Immature natural killer cell (primary cell): ENCODE results near the gene SLC25A13. TPM values are rescaled to one million over a fixed set of nuclear protein-coding genes. Genes with fewer than 3 reads are reported as not detected.
"Not testable (repeated sequence)": the region's sequence is repeated elsewhere in the genome, so short reads cannot be mapped to it uniquely, and the experiment has no call there.

Experiments used
- DNase-seq, 3 donors: peaks; one replicate each; pipeline ENCODE4 v3.0.0; 2022; ENCODE audit warnings: mixed read lengths in 1 of 3
- H3K27ac Mint-ChIP-seq, 6 donors: one replicate each; pipeline ENCODE4 v1.8.0; 2020; ENCODE audit warnings: mixed read lengths in 6 of 6, mild to moderate bottlenecking in 5 of 6, inconsistent platforms in 4 of 6, moderate library complexity in 3 of 6
- H3K27me3 Mint-ChIP-seq, 3 donors: one replicate each; pipeline ENCODE4 v1.8.0; 2020 to 2021; ENCODE audit warnings: low read depth in 3 of 3, mild to moderate bottlenecking in 3 of 3, mixed read lengths in 3 of 3, moderate library complexity in 3 of 3, inconsistent platforms in 1 of 3
- H3K36me3 Mint-ChIP-seq, 3 donors: one replicate each; pipeline ENCODE4 v1.8.0; 2020; ENCODE audit warnings: mixed read lengths in 3 of 3, inconsistent platforms in 2 of 3, mild to moderate bottlenecking in 2 of 3
- H3K4me1 Mint-ChIP-seq, 2 donors: one replicate each; pipeline ENCODE4 v1.8.0; 2020; ENCODE audit warnings: inconsistent platforms in 2 of 2, mild to moderate bottlenecking in 2 of 2, mixed read lengths in 2 of 2, moderate library complexity in 1 of 2
- H3K4me3 Mint-ChIP-seq, 5 donors: one replicate each; pipeline ENCODE4 v1.8.0; 2020; ENCODE audit warnings: mild to moderate bottlenecking in 5 of 5, mixed read lengths in 5 of 5, inconsistent platforms in 3 of 5, moderate library complexity in 3 of 5
- H3K9me3 Mint-ChIP-seq, 6 donors: one replicate each; pipeline ENCODE4 v1.8.0; 2020; ENCODE audit warnings: mild to moderate bottlenecking in 6 of 6, mixed read lengths in 6 of 6, inconsistent platforms in 4 of 6, moderate library complexity in 3 of 6
- polyA plus RNA-seq, 3 donors: library from polyadenylated mRNA; unstranded; fragments of 300-500 nt; fragmentation: Illumina TruSeq; gene quantifications; one replicate each; pipeline ENCODE4 v1.2.3, GENCODE V29; 2021

SLC25A13 gene
- polyA plus RNA-seq, 3 donors from 2014 or later: 4.2 to 9.3 (median 5.3) TPM

DNA sequence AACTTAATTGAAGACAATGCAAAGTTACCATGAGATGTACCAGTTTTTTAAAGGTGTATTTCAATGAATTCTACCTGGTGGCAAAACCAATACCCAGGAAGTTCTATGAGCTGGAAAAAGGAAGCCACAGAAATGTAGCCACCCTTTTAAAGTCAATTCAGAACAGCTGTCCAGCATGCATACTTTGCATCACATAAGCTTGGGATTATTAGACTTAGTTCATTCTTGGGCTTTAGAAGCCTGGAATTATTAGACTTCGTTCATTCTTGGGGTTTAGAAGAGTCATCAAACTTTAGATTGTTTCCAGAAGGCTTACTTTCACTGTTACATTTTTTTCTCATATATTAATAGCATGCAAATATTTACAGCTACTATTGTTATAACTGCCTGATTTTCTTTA, 20.9 kb downstream of the SLC25A13 start:
- Mint-ChIP-seq H3K4me3 (no peak overlapping the region), H3K9me3 (no peaks in the 10 kb centered on the region), H3K27me3 (peaks cover 0 to 2% (median 0%) of the 10 kb centered on the region in 3 donors), H3K27ac (no peak overlapping the region), H3K4me1 (peaks cover 6 to 46% of the 10 kb centered on the region in 2 donors), H3K36me3 (peaks cover 0 to 1% (median 0%) of the 10 kb centered on the region in 3 donors)
- no peak for DNase-seq

DNA sequence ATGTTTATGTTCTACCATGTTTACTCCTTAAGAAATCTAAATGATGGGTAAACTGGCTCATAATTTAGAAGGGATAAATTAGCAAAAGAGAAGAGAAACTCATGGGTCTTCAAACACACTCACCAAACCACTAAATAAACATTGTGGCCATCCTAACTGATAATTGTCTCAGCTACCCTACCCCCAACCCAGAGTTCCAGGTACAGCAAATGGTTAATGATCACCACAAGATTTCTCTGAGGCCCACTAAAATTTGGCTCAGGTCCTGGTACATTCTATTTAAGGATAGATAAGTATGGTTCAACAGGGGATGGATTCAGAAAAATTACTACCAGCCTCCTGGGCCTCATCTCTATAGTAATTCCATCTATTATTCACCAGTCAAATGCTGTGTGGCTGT, 21.4 kb downstream of the SLC25A13 start:
- Mint-ChIP-seq H3K27me3 (peaks cover 0 to 2% (median 0%) of the 10 kb centered on the region in 3 donors), H3K4me1 (peaks cover 6 to 46% of the 10 kb centered on the region in 2 donors), H3K27ac (no peak overlapping the region), H3K9me3 (no peaks in the 10 kb centered on the region), H3K36me3 (peaks cover 0 to 3% (median 1%) of the 10 kb centered on the region in 3 donors), H3K4me3 (no peak overlapping the region)
- no peak for DNase-seq

- peaks cover 0 to under 1% (median 0%) of the 10 kb centered on the region in 3 donors for H3K27me3 Mint-ChIP-seq
- no peak for DNase-seq
- H3K4me1 Mint-ChIP-seq: peaks cover 6 to 43% of the 10 kb centered on the region in 2 donors
- H3K27ac Mint-ChIP-seq: no peak overlapping the region
- peaks cover 3 to 9% (median 4%) of the 10 kb centered on the region in 3 donors for H3K36me3 Mint-ChIP-seq
- no peaks in the 10 kb centered on the region for H3K9me3 Mint-ChIP-seq
- H3K4me3 Mint-ChIP-seq: no peak overlapping the region
Observed at GRCh38 chr7:96299496-96299895, 22.4 kb downstream of the SLC25A13 start.

DNA sequence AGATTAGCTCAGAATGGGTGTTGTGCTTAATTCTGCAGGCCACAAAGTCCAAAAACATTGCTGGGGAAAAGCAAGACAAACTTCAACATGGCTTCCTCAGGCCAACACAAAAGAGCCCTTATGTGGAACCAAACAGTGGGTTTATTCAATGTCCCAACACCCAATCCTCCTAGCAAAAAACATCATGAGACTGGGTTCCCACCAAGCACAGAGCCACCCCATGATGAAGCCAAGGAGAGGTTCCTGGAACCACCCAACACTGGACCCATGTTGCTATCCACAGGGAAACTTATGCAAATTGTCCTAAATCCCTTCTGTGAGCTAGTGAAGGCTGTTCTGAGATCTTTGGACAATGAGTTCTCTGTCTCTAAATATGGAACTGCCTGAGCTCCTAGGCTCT, 24.0 kb downstream of the SLC25A13 start:
- peaks cover 3 to 13% (median 5%) of the 10 kb centered on the region in 3 donors for H3K36me3 Mint-ChIP-seq
- H3K27me3 Mint-ChIP-seq: no peaks in the 10 kb centered on the region
- H3K27ac Mint-ChIP-seq: no peak overlapping the region
- no peak for DNase-seq
- H3K4me3 Mint-ChIP-seq: no peak overlapping the region
- H3K4me1 Mint-ChIP-seq: peaks cover 3 to 28% of the 10 kb centered on the region in 2 donors
- H3K9me3 Mint-ChIP-seq: no peaks in the 10 kb centered on the region

- not testable (repeated sequence) for H3K4me3 Mint-ChIP-seq
Observed at GRCh38 chr7:96297446-96297845, 24.5 kb downstream of the SLC25A13 start.

DNA sequence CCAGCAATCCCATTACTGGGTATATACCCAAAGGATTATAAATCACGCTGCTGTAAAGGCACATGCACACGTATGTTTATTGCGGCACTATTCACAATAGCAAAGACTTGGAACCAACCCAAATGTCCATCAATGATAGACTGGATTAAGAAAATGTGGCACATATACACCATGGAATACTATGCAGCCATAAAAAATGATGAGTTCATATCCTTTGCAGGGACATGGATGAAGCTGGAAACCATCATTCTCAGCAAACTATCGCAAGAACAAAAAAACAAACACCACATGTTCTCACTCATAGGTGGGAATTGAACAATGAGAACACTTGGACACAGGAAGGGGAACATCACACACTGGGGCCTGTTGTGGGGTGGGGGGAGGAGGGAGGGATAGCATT, 28.0 kb downstream of the SLC25A13 start:
- H3K36me3 Mint-ChIP-seq: peaks cover 3 to 13% (median 5%) of the 10 kb centered on the region in 3 donors
- H3K4me1 Mint-ChIP-seq: peaks cover 6 to 19% of the 10 kb centered on the region in 2 donors
- H3K9me3 Mint-ChIP-seq, DNase-seq, H3K4me3 Mint-ChIP-seq, H3K27ac Mint-ChIP-seq, H3K27me3 Mint-ChIP-seq: not testable (repeated sequence)

More at GRCh38 chr7:96297446-96297845, 24.5 kb downstream of the SLC25A13 start:
- Mint-ChIP-seq H3K36me3 (peaks cover 3 to 13% (median 5%) of the 10 kb centered on the region in 3 donors), H3K4me1 (peaks cover 1 to 23% of the 10 kb centered on the region in 2 donors)
- H3K27me3 Mint-ChIP-seq, H3K9me3 Mint-ChIP-seq, H3K27ac Mint-ChIP-seq, DNase-seq: not testable (repeated sequence)

DNA sequence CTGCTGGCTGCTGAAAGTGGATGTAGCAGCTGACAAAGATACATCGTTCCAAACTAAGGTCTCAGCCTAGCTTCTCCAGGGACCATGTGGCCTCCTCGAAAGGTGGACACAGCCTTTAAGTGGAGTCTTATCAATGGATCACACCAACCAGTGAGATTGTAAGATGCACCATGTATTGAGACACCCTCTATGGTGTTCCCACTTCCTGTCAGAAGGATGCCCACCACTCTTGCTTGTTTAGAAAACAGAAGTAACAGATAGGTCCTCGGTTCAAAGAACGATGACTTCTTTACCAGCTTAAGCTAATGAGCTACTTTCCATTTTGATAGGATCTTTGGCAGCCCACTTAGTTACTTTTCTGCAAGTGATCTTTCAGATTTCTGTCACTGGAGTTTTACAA, 34.3 kb downstream of the SLC25A13 start:
- peaks cover 46 to 64% of the 10 kb centered on the region in 2 donors for H3K4me1 Mint-ChIP-seq
- DNase-seq: no peak
- peak overlapping the region in 5 of 6 donors; percentile 12 to 96 (median 87) for H3K27ac Mint-ChIP-seq

DNA sequence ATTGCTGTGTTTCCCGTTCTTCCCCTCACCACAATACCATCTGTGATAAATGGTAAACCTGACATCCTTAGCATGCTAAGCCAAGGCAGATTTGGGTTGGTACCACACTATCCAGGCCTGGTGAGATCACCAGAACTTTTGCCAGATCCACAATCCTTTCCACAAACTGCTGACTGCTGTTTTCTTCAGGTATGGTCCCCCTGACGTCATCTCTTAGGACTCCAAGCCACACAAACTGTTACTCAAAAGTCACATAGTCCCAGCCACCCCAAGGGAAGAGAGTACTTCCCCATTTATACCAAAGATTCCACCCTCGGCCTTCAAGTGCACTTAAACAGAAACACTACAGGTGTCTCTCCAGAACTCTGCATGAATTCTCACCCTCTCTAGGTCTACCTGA, 34.8 kb downstream of the SLC25A13 start:
- no peaks in the 10 kb centered on the region for H3K9me3 Mint-ChIP-seq
- H3K4me3 Mint-ChIP-seq: peak overlapping the region in 1 of 5 donors; percentile 56
- H3K27me3 Mint-ChIP-seq: peaks cover 0 to 4% (median 0%) of the 10 kb centered on the region in 3 donors
- H3K36me3 Mint-ChIP-seq: no peaks in the 10 kb centered on the region
- H3K27ac Mint-ChIP-seq: peak overlapping the region; percentile 12 to 96 (median 84)
- H3K4me1 Mint-ChIP-seq: peaks cover 46 to 64% of the 10 kb centered on the region in 2 donors
- DNase-seq: no peak

More for the DNA sequence above, 34.3 kb downstream of the SLC25A13 start:
- H3K27me3 Mint-ChIP-seq: peaks cover 0 to 4% (median 0%) of the 10 kb centered on the region in 3 donors
- no peaks in the 10 kb centered on the region for H3K36me3 Mint-ChIP-seq
- H3K4me3 Mint-ChIP-seq: peak overlapping the region in 1 of 5 donors; percentile 56
- H3K9me3 Mint-ChIP-seq: no peaks in the 10 kb centered on the region

DNA sequence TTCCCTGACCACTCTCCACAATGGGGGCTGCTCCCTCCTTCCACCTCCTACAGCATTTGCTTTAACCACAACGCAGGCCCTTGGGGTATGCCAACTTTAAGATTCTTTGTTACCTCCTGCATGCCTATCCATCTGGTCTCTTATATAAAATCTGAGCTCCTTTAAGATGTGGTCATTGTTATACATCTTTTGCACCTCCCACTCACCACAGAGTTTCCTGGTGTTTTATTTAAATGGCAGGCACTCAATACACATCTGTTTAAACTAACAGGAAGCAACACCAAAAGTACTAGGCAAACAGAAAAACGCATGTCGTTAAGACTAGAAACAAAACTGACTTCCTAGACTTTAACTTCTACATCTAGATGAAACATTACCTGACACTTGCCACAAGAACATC, 36.3 kb downstream of the SLC25A13 start:
- Mint-ChIP-seq H3K4me1 (peaks cover 41 to 54% of the 10 kb centered on the region in 2 donors), H3K9me3 (no peaks in the 10 kb centered on the region), H3K36me3 (no peaks in the 10 kb centered on the region), H3K4me3 (peak overlapping the region; percentile 69 to 87 (median 78)), H3K27me3 (peaks cover 0 to 4% (median 0%) of the 10 kb centered on the region in 3 donors), H3K27ac (peak overlapping the region; percentile 81 to 96 (median 90))
- DNase-seq: peak; percentile 57 to 65 (median 62)

DNA sequence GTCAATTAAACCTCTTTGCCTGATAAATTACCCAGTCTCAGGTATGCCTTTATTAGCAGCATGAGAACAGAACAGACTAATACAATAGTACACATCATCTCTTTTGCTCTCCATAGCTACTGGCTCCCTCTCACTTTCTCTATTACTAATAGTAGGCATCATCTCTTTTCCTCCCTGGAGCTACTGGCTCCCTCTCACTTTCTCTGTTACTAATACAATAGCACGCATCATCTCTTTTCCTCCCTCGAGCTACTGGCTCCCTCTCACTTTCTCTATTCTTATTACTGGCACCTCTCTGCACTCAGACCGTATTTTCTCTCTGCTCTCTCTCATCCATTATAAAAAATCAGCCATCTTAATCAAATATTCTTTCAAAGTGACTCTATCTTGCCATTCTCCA, 37.1 kb downstream of the SLC25A13 start:
- Mint-ChIP-seq H3K9me3 (no peaks in the 10 kb centered on the region), H3K4me1 (peaks cover 41 to 53% of the 10 kb centered on the region in 2 donors), H3K4me3 (peak overlapping the region; percentile 69 to 87 (median 78)), H3K27ac (peak overlapping the region; percentile 81 to 96 (median 90)), H3K36me3 (no peaks in the 10 kb centered on the region), H3K27me3 (peaks cover 0 to 4% (median 0%) of the 10 kb centered on the region in 3 donors)
- DNase-seq: no peak

DNA sequence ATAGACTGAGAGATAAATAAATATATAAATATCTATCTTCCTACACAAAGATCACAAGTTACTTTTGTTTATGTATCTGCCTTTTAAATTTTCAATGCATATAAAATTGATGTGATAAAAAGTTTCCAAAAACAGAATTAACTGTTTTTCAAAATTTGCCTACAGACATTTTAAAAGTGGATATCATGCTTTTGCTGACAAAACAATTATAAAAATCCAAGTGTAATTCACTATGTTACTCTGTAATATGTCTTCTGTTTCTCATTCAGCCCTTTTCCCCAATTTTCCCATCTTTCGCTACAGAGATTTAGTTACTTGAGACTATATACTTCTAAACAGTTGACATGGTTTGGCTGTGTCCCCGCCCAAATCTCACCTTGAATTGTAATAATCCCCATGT, 37.7 kb downstream of the SLC25A13 start:
- Mint-ChIP-seq H3K36me3 (peaks cover 0 to 2% (median 2%) of the 10 kb centered on the region in 3 donors), H3K27me3 (peaks cover 0 to 2% (median 0%) of the 10 kb centered on the region in 3 donors), H3K9me3 (no peaks in the 10 kb centered on the region), H3K4me3 (no peak overlapping the region), H3K27ac (peak overlapping the region in 1 of 6 donors; percentile 21), H3K4me1 (peaks cover 41 to 47% of the 10 kb centered on the region in 2 donors)
- no peak for DNase-seq

GRCh38 chr7:96282835-96283234, 39.1 kb downstream of the SLC25A13 start:
- Mint-ChIP-seq H3K9me3 (no peaks in the 10 kb centered on the region), H3K27ac (no peak overlapping the region), H3K4me1 (peaks cover 40 to 43% of the 10 kb centered on the region in 2 donors), H3K36me3 (peaks cover 0 to 4% (median 3%) of the 10 kb centered on the region in 3 donors), H3K4me3 (no peak overlapping the region), H3K27me3 (peaks cover 0 to 2% (median 0%) of the 10 kb centered on the region in 3 donors)
- no peak for DNase-seq

GRCh38 chr7:96277921-96278320, 44.0 kb downstream of the SLC25A13 start:
- no peaks in the 10 kb centered on the region for H3K27me3 Mint-ChIP-seq

GRCh38 chr7:96276019-96276418, 45.9 kb downstream of the SLC25A13 start:
- H3K36me3 Mint-ChIP-seq: peaks cover 15 to 31% (median 27%) of the 10 kb centered on the region in 3 donors
- no peak overlapping the region for H3K27ac Mint-ChIP-seq

More at GRCh38 chr7:96277921-96278320, 44.0 kb downstream of the SLC25A13 start:
- H3K4me1 Mint-ChIP-seq: no peaks in the 10 kb centered on the region
- H3K27ac Mint-ChIP-seq: no peak overlapping the region
- H3K4me3 Mint-ChIP-seq: no peak overlapping the region
- DNase-seq: no peak
- peaks cover 14 to 29% (median 23%) of the 10 kb centered on the region in 3 donors for H3K36me3 Mint-ChIP-seq
- no peaks in the 10 kb centered on the region for H3K9me3 Mint-ChIP-seq

DNA sequence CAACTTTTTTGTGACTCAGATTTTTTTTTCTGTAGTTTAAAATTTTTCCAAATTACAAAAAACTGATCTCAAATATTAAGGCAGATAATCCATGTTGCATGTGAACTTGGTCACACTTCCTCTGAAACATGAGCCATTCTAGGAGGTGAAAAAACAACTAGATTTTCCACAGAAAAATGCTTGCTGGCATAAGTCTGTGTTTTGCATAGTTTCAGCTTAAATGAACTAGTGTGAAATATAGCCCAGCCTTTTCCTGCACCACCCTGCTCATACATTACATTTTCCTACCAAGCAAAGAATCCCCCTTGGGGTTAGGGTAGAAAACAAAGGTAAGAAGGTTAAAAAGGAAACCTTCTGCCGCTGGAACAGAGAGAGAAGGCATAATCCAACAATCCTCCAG, 48.2 kb downstream of the SLC25A13 start:
- H3K27ac Mint-ChIP-seq: no peak overlapping the region
- H3K36me3 Mint-ChIP-seq: peaks cover 23 to 39% (median 35%) of the 10 kb centered on the region in 3 donors
- peaks cover 0 to 2% of the 10 kb centered on the region in 2 donors for H3K4me1 Mint-ChIP-seq
- DNase-seq: no peak
- no peaks in the 10 kb centered on the region for H3K27me3 Mint-ChIP-seq
- H3K4me3 Mint-ChIP-seq: no peak overlapping the region
- no peaks in the 10 kb centered on the region for H3K9me3 Mint-ChIP-seq

More at GRCh38 chr7:96276019-96276418, 45.9 kb downstream of the SLC25A13 start:
- H3K4me1 Mint-ChIP-seq: no peaks in the 10 kb centered on the region
- no peaks in the 10 kb centered on the region for H3K27me3 Mint-ChIP-seq
- no peak overlapping the region for H3K4me3 Mint-ChIP-seq
- no peaks in the 10 kb centered on the region for H3K9me3 Mint-ChIP-seq
- no peak for DNase-seq
